GM23338 (cell line): ENCODE results near the gene SNTG2. TPM values are rescaled to one million over a fixed set of nuclear protein-coding genes. Genes with fewer than 3 reads are reported as not detected.

ENCODE experiments used
- ATAC-seq: fragments of 200-7000 bp; cut with Tn5 transposase; 3 replicates; pipeline ENCODE4 v1.9.1; 2020
- DNase-seq: peaks from one replicate; pipeline ENCODE4 v3.0.0-alpha.2; 2015; ENCODE audit warnings: low spot score
- H2AFZ ChIP-seq: fragments of 200-600 bp; sonication (generic); 2 replicates; pipeline ENCODE4 v1.8.0; 2016; ENCODE audit warnings: antibody characterized with exemption, mild to moderate bottlenecking, moderate library complexity
- H3F3A ChIP-seq: fragments of 200-600 bp; sonication (generic); replicated peaks from 2 replicates; pipeline ENCODE4 v1.8.0; 2017; ENCODE audit warnings: antibody characterized with exemption, mixed run types, low read depth
- H3K27ac ChIP-seq: fragments of 200-600 bp; sonication (generic); 2 replicates; pipeline ENCODE4 v1.6.1; 2016; ENCODE audit warnings: low read depth
- H3K27me3 ChIP-seq: fragments of 200-600 bp; sonication (generic); 2 replicates; pipeline ENCODE4 v1.8.0; 2016; ENCODE audit warnings: mild to moderate bottlenecking, mixed run types, moderate library complexity; ENCODE audit not compliant: insufficient read depth
- H3K36me3 ChIP-seq: fragments of 200-600 bp; sonication (generic); 2 replicates; pipeline ENCODE4 v1.8.0; 2016; ENCODE audit warnings: mild to moderate bottlenecking; ENCODE audit not compliant: insufficient read depth
- H3K4me1 ChIP-seq: fragments of 200-600 bp; sonication (generic); 2 replicates; pipeline ENCODE4 v1.8.0; 2016; ENCODE audit warnings: mild to moderate bottlenecking, moderate library complexity; ENCODE audit not compliant: insufficient read depth
- H3K4me2 ChIP-seq: fragments of 200-600 bp; sonication (generic); 2 replicates; pipeline ENCODE4 v1.7.1; 2017; ENCODE audit warnings: mixed run types
- H3K4me3 ChIP-seq: fragments of 200-600 bp; sonication (generic); 2 replicates; pipeline ENCODE4 v1.6.1; 2016; ENCODE audit warnings: mixed run types
- H3K79me2 ChIP-seq: fragments of 200-600 bp; sonication (generic); replicated peaks from 2 replicates; pipeline ENCODE4 v1.8.0; 2017; ENCODE audit warnings: mild to moderate bottlenecking; ENCODE audit not compliant: insufficient read depth
- H3K9me2 ChIP-seq: fragments of 200-600 bp; sonication (generic); 2 replicates; pipeline ENCODE4 v1.8.0; 2017; ENCODE audit not compliant: insufficient read depth
- H4K20me1 ChIP-seq: fragments of 200-600 bp; sonication (generic); replicated peaks from 2 replicates; pipeline ENCODE4 v1.8.0; 2017; ENCODE audit warnings: mild to moderate bottlenecking; ENCODE audit not compliant: insufficient read depth
- H3K27ac Mint-ChIP-seq: 2 replicates; pipeline ENCODE4 v1.8.0; 2020; ENCODE audit warnings: inconsistent platforms, mild to moderate bottlenecking, moderate library complexity, mixed read lengths
- H3K27me3 Mint-ChIP-seq: 3 replicates; pipeline ENCODE4 v1.8.0; 2022; ENCODE audit warnings: low read depth, mild to moderate bottlenecking, moderate library complexity, mixed read lengths, inconsistent platforms; ENCODE audit not compliant: insufficient read depth, poor library complexity
- H3K36me3 Mint-ChIP-seq: 3 replicates; pipeline ENCODE4 v1.8.0; 2021; ENCODE audit warnings: low read depth, mild to moderate bottlenecking, inconsistent platforms, moderate library complexity, mixed read lengths
- H3K4me1 Mint-ChIP-seq: 3 replicates; pipeline ENCODE4 v1.8.0; 2020; ENCODE audit warnings: mild to moderate bottlenecking, inconsistent platforms, mixed read lengths
- H3K4me3 Mint-ChIP-seq: 3 replicates; pipeline ENCODE4 v1.8.0; 2021; ENCODE audit warnings: moderate library complexity, mild to moderate bottlenecking, inconsistent platforms, mixed read lengths
- H3K9me3 Mint-ChIP-seq: 3 replicates; pipeline ENCODE4 v1.8.0; 2020; ENCODE audit warnings: moderate library complexity, mild to moderate bottlenecking, inconsistent platforms, mixed read lengths
- EZH2phosphoT487 ChIP-seq: fragments of 200-600 bp; sonication (generic); IDR thresholded peaks from one replicate; pipeline ENCODE4 v1.8.1; 2018; ENCODE audit warnings: antibody characterized with exemption; ENCODE audit not compliant: unreplicated experiment
- JUNB ChIP-seq: IDR thresholded peaks from one replicate; pipeline ENCODE4 v1.6.1; 2016; ENCODE audit warnings: antibody characterized with exemption; ENCODE audit not compliant: unreplicated experiment
- NANOG ChIP-seq: IDR thresholded peaks from 2 replicates; pipeline ENCODE4 v1.6.1; 2016; ENCODE audit warnings: antibody characterized with exemption, borderline replicate concordance
- POLR2AphosphoS5 ChIP-seq: IDR thresholded peaks from 2 replicates; pipeline ENCODE4 v1.6.1; 2016; ENCODE audit warnings: antibody characterized with exemption, low read depth
- ZNF114 ChIP-seq: fragments of 250-450 bp; sonication (Bioruptor Pico); IDR thresholded peaks from 2 replicates; pipeline ENCODE4 v1.5.0; 2020; ENCODE audit warnings: mild to moderate bottlenecking, moderate library complexity
- polyA plus RNA-seq: library from polyadenylated mRNA; unstranded; fragments of >200 nt; fragmentation: Nextera tagmentation; extraction: Ambion mirVana; gene quantifications from 2 replicates; pipeline ENCODE4 v1.2.1, GENCODE V29; 2016
- total RNA-seq: library from RNA; depleted of rRNA; stranded (reverse); fragments of >200 nt; shearing (Covaris generic); gene quantifications from 2 replicates; pipeline ENCODE4 v1.2.3, GENCODE V29; 2014
- TF ChIP-seq, protein P1 (sequence below): fragments of 250-450 bp; sonication (Bioruptor Pico); IDR thresholded peaks from 2 replicates; pipeline ENCODE4 v1.5.0; 2020; ENCODE audit warnings: mild to moderate bottlenecking, moderate library complexity

The SNTG2 gene
- total and polyA plus RNA-seq, 2 experiments from 2014 or later = 27.5 to 60.4 TPM

GRCh38 chr2:946073-946948, 4.3 kb upstream of the SNTG2 start:
- Histone ChIP-seq H3K27me3 (peaks cover 2% of the 10 kb centered on the region; the same call in 1 of the 2 replicates), H4K20me1 (no peaks in the 10 kb centered on the region), H3K4me2 (peak overlapping the region; percentile 64), H3K36me3 (0 out of 2 replicates have a peak, but pooled peaks cover 7% of the 10 kb centered on the region), H2AFZ (no peak overlapping the region), H3K9me2 (0 out of 2 replicates have a peak, but pooled peaks cover 7% of the 10 kb centered on the region), H3K4me1 (peaks cover 39% of the 10 kb centered on the region), H3F3A (peaks cover 6% of the 10 kb centered on the region; the same call in 1 of the 2 replicates), H3K4me3 (no peak overlapping the region), H3K79me2 (peaks cover 3% of the 10 kb centered on the region), H3K27ac (no peak overlapping the region)
- ATAC-seq (no peak), DNase-seq (no peak)
- H3K27me3 Mint-ChIP-seq = peaks cover 11% of the 10 kb centered on the region
- no peak overlapping the region for H3K4me3 Mint-ChIP-seq
- H3K9me3 Mint-ChIP-seq = peaks cover 22% of the 10 kb centered on the region
- H3K36me3 Mint-ChIP-seq = peaks cover 16% of the 10 kb centered on the region
- TF ChIP-seq NANOG = 0 out of 2 replicates have a peak, but pooled peaks have one; percentile 3
- no peak for TF ChIP-seq POLR2AphosphoS5
- H3K4me1 Mint-ChIP-seq = peaks cover 30% of the 10 kb centered on the region
- no peak overlapping the region for H3K27ac Mint-ChIP-seq

- peaks cover 26% of the 10 kb centered on the region for H4K20me1 ChIP-seq
- H3K27me3 ChIP-seq = peaks cover 3% of the 10 kb centered on the region
- Mint-ChIP-seq H3K27ac (peak overlapping the region; percentile 45), H3K4me3 (peak overlapping the region; percentile 76), H3K27me3 (peaks cover 13% of the 10 kb centered on the region), H3K36me3 (peaks cover 9% of the 10 kb centered on the region), H3K9me3 (peaks cover 9% of the 10 kb centered on the region), H3K4me1 (peaks cover 56% of the 10 kb centered on the region)
- H2AFZ ChIP-seq = 0 out of 2 replicates have a peak overlapping the region, but pooled peaks have one; percentile 9
- ATAC-seq = peak; percentile 2
- peak; percentile 66 for DNase-seq
- peaks cover 70% of the 10 kb centered on the region for H3K4me1 ChIP-seq
- H3K27ac ChIP-seq = peak overlapping the region; percentile 90
- peaks cover 10% of the 10 kb centered on the region; the same call in 1 of the 2 replicates for H3F3A ChIP-seq
- H3K4me2 ChIP-seq = peak overlapping the region; percentile 80
- 0 out of 2 replicates have a peak, but pooled peaks cover 1% of the 10 kb centered on the region for H3K9me2 ChIP-seq
- H3K4me3 ChIP-seq = peak overlapping the region; percentile 78
- 0 out of 2 replicates have a peak, but pooled peaks cover 3% of the 10 kb centered on the region for H3K36me3 ChIP-seq
- H3K79me2 ChIP-seq = peaks cover 35% of the 10 kb centered on the region
- TF ChIP-seq, protein P1, sequence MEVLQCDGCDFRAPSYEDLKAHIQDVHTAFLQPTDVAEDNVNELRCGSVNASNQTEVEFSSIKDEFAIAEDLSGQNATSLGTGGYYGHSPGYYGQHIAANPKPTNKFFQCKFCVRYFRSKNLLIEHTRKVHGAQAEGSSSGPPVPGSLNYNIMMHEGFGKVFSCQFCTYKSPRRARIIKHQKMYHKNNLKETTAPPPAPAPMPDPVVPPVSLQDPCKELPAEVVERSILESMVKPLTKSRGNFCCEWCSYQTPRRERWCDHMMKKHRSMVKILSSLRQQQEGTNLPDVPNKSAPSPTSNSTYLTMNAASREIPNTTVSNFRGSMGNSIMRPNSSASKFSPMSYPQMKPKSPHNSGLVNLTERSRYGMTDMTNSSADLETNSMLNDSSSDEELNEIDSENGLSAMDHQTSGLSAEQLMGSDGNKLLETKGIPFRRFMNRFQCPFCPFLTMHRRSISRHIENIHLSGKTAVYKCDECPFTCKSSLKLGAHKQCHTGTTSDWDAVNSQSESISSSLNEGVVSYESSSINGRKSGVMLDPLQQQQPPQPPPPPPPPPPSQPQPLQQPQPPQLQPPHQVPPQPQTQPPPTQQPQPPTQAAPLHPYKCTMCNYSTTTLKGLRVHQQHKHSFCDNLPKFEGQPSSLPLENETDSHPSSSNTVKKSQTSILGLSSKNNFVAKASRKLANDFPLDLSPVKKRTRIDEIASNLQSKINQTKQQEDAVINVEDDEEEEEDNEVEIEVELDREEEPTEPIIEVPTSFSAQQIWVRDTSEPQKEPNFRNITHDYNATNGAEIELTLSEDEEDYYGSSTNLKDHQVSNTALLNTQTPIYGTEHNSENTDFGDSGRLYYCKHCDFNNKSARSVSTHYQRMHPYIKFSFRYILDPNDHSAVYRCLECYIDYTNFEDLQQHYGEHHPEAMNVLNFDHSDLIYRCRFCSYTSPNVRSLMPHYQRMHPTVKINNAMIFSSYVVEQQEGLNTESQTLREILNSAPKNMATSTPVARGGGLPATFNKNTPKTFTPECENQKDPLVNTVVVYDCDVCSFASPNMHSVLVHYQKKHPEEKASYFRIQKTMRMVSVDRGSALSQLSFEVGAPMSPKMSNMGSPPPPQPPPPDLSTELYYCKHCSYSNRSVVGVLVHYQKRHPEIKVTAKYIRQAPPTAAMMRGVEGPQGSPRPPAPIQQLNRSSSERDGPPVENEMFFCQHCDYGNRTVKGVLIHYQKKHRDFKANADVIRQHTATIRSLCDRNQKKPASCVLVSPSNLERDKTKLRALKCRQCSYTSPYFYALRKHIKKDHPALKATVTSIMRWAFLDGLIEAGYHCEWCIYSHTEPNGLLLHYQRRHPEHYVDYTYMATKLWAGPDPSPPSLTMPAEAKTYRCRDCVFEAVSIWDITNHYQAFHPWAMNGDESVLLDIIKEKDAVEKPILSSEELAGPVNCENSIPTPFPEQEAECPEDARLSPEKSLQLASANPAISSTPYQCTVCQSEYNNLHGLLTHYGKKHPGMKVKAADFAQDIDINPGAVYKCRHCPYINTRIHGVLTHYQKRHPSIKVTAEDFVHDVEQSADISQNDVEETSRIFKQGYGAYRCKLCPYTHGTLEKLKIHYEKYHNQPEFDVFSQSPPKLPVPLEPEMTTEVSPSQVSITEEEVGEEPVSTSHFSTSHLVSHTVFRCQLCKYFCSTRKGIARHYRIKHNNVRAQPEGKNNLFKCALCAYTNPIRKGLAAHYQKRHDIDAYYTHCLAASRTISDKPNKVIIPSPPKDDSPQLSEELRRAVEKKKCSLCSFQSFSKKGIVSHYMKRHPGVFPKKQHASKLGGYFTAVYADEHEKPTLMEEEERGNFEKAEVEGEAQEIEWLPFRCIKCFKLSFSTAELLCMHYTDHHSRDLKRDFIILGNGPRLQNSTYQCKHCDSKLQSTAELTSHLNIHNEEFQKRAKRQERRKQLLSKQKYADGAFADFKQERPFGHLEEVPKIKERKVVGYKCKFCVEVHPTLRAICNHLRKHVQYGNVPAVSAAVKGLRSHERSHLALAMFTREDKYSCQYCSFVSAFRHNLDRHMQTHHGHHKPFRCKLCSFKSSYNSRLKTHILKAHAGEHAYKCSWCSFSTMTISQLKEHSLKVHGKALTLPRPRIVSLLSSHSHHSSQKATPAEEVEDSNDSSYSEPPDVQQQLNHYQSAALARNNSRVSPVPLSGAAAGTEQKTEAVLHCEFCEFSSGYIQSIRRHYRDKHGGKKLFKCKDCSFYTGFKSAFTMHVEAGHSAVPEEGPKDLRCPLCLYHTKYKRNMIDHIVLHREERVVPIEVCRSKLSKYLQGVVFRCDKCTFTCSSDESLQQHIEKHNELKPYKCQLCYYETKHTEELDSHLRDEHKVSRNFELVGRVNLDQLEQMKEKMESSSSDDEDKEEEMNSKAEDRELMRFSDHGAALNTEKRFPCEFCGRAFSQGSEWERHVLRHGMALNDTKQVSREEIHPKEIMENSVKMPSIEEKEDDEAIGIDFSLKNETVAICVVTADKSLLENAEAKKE = no peak
- TF ChIP-seq ZNF114 (CRISPR knock-in tag) = no peak
- TF ChIP-seq EZH2phosphoT487 = no peak
- TF ChIP-seq POLR2AphosphoS5 = no peak
- TF ChIP-seq JUNB = no peak
These were observed 1.1 kb upstream of the SNTG2 start for GRCh38 chr2:949384-950079.
